Measurements from ENCODE around the gene TBL1Y. TPM values are rescaled to one million over a fixed set of nuclear protein-coding genes. Genes with fewer than 3 reads are reported as not detected.
"Not testable (repeated sequence)": the region's sequence is repeated elsewhere in the genome, so short reads cannot be mapped to it uniquely, and the experiment has no call there.

Gene TBL1Y
- total RNA-seq, 1 donor from 2014 or later = 1.9 TPM

DNA sequence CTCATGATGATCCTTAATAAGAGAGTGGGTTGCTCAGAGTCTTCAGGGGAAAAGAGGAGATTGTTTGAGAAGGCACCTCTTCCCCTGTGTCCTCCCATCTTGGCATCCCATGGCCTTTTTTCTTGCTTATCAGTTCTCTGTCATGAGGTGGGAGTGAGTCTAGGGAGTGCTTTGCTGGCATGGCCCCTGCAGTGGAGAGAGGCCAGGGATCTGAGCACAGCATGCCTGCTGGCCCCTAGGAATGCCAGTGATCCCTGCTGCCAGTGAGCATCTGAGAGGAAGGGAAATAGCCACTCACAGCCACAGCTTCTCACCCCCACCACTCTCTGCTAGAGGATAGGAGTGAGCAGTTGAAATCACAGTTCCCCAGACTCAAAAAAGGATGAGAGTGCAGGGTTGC is 168.2 kb downstream of the TBL1Y start:
- DNase-seq (no peak), ATAC-seq (no peak)
- Histone ChIP-seq H3K4me3 (no peak overlapping the region), H3K36me3 (no peaks in the 10 kb centered on the region), H3K4me1 (no peaks in the 10 kb centered on the region), H3K27me3 (ENCODE audit: low read depth) (no peaks in the 10 kb centered on the region), H3K27ac (no peak overlapping the region), H3K9me3 (no peaks in the 10 kb centered on the region)
- TF ChIP-seq, protein P1, sequence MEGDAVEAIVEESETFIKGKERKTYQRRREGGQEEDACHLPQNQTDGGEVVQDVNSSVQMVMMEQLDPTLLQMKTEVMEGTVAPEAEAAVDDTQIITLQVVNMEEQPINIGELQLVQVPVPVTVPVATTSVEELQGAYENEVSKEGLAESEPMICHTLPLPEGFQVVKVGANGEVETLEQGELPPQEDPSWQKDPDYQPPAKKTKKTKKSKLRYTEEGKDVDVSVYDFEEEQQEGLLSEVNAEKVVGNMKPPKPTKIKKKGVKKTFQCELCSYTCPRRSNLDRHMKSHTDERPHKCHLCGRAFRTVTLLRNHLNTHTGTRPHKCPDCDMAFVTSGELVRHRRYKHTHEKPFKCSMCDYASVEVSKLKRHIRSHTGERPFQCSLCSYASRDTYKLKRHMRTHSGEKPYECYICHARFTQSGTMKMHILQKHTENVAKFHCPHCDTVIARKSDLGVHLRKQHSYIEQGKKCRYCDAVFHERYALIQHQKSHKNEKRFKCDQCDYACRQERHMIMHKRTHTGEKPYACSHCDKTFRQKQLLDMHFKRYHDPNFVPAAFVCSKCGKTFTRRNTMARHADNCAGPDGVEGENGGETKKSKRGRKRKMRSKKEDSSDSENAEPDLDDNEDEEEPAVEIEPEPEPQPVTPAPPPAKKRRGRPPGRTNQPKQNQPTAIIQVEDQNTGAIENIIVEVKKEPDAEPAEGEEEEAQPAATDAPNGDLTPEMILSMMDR (IDR thresholded peaks at IDR 0.05) = no peak
- intact Hi-C loops (cut with DNase I) = no loop called here

DNA sequence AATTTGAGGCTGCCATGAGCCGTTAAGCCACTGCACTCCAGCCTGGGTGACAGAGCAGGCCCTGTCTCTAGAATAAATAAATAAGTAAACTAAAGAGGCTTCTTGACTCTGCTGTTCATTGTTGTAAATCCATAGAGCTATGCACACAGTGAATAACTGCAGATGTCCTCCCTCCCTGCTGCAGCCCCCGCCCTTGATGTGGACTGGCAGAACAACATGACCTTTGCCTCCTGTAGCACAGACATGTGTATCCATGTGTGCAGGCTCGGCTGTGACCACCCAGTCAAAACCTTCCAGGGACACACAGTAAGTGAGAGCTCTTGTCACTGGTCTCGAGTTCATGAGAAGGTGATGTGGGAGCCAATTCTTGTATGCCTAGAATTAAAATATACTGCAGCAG is 170.1 kb downstream of the TBL1Y start:
- H3K9me3 ChIP-seq; H3K36me3 ChIP-seq; DNase-seq; H3K4me3 ChIP-seq; H3K4me1 ChIP-seq; intact Hi-C loops (cut with DNase I); H3K27me3 ChIP-seq (ENCODE audit: low read depth); ATAC-seq; H3K27ac ChIP-seq: not testable (repeated sequence)

DNA sequence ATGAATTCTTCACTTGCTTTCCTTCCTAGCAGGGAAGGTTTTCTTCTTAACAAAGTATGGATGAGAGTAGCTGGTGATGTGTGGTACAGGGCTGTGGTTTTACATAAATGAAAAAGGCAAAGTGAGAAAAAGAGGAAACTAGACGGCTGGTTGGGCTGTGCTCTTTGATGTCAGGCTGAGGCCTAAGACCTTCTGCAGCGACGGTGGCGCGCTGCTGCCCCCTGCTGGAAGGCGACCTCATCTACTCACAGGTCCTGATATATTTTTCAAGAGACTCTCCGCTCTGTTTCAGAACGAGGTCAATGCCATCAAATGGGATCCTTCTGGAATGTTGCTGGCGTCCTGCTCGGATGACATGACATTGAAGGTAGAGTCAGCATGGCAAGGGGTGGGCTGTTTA is 175.1 kb downstream of the TBL1Y start:
- Histone ChIP-seq H3K27me3 (ENCODE audit: low read depth) (no peaks in the 10 kb centered on the region), H3K4me1 (no peaks in the 10 kb centered on the region), H3K9me3 (no peaks in the 10 kb centered on the region), H3K4me3 (no peak overlapping the region), H3K36me3 (no peaks in the 10 kb centered on the region), H3K27ac (no peak overlapping the region)
- peak in 1 of 2 donors; percentile 79 for ATAC-seq
- DNase-seq = peak; percentile 76
- TF ChIP-seq, protein P1 (IDR thresholded peaks at IDR 0.05) = peak; percentile 65
- intact Hi-C loops (cut with DNase I) = no loop called here

DNA sequence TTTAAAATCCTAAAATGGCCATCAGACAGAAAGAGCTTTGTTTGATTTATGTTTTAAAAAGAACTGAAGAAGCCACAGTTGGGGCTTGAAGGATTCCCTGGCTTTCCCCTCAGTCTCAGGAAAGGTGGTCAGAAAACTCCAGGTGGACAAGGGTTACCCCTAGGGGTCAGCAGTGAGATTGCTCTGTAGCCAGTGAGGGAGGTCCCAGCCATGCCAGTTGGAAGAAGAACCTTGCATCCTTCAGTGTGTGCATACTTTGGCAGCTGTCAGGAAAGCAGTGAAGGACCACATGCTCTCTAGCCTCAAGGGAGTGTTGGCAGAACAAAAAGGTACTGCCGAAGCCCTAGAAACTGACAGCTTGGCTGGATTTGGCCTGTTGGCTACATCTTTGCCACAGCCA is 182.3 kb downstream of the TBL1Y start:
- ATAC-seq (no peak), DNase-seq (no peak)
- Histone ChIP-seq H3K9me3 (no peaks in the 10 kb centered on the region), H3K4me3 (no peak overlapping the region), H3K4me1 (no peaks in the 10 kb centered on the region), H3K36me3 (no peaks in the 10 kb centered on the region), H3K27me3 (ENCODE audit: low read depth) (no peaks in the 10 kb centered on the region), H3K27ac (no peak overlapping the region)
- TF ChIP-seq, protein P1 (IDR thresholded peaks at IDR 0.05) = no peak
- intact Hi-C loops (cut with DNase I) = no loop called here

DNA sequence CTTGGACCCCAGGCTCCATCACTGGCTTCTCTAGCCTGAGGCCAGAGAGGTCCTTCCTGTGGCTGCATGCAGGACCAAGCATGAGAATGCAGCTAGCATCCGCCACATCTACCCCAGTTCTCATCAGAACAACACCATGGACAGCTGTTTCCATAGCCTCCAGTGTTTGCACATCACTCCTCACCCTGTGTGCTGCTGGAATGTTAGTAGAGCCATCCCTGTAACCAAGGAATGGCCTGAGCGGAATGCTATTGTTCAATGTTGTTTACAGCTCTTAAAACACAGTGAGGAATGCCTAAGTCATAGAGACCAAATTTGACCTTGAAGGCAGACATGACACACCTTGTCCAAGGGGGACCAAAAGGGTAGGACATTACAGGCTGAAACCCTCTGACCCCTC is 183.9 kb downstream of the TBL1Y start:
- intact Hi-C loops (cut with DNase I) = no loop called here
- TF ChIP-seq, protein P1 (IDR thresholded peaks at IDR 0.05) = no peak
- no peak overlapping the region for H3K27ac ChIP-seq
- no peaks in the 10 kb centered on the region for H3K36me3 ChIP-seq
- no peak for DNase-seq
- no peak overlapping the region for H3K4me3 ChIP-seq
- no peaks in the 10 kb centered on the region for H3K4me1 ChIP-seq
- ATAC-seq = no peak
- H3K9me3 ChIP-seq = no peaks in the 10 kb centered on the region
- H3K27me3 ChIP-seq (ENCODE audit: low read depth) = no peaks in the 10 kb centered on the region

DNA sequence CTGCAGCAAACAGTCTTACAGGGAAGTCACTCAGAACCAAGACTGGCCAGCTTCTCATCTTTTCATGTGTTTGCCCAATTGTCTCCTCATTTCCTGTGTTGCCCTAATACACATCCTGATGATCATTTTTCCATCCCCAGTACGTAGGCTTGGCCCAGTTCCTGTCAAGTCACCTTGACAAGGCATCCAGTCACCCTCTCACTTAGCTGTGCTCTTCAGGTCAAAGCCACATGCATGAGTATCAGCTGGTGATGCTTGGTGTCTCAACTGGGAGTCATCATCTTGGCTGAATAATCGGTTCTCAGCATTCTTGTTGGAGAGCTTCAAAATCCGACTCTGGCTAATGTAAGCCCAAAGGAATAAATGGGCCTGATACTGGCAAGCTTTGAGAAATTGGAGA is 186.5 kb downstream of the TBL1Y start:
- TF ChIP-seq, protein P1 (IDR thresholded peaks at IDR 0.05) = no peak
- DNase-seq (no peak), ATAC-seq (no peak)
- Histone ChIP-seq H3K27ac (no peak overlapping the region), H3K4me1 (no peaks in the 10 kb centered on the region), H3K4me3 (no peak overlapping the region), H3K9me3 (no peaks in the 10 kb centered on the region), H3K27me3 (ENCODE audit: low read depth) (no peaks in the 10 kb centered on the region), H3K36me3 (no peaks in the 10 kb centered on the region)
- intact Hi-C loops (cut with DNase I) = no loop called here
